Activated CD8-positive, alpha-beta memory T cell treated with anti-CD3 and anti-CD28 coated beads for 4 hours (primary cell): ENCODE results near the gene ING4.

Source experiments
- DNase-seq, 2 donors: peaks; one replicate each; pipeline ENCODE4 v3.0.0-alpha.2; 2020; ENCODE audit warnings: low read depth in 2 of 2

Gene ING4

DNA sequence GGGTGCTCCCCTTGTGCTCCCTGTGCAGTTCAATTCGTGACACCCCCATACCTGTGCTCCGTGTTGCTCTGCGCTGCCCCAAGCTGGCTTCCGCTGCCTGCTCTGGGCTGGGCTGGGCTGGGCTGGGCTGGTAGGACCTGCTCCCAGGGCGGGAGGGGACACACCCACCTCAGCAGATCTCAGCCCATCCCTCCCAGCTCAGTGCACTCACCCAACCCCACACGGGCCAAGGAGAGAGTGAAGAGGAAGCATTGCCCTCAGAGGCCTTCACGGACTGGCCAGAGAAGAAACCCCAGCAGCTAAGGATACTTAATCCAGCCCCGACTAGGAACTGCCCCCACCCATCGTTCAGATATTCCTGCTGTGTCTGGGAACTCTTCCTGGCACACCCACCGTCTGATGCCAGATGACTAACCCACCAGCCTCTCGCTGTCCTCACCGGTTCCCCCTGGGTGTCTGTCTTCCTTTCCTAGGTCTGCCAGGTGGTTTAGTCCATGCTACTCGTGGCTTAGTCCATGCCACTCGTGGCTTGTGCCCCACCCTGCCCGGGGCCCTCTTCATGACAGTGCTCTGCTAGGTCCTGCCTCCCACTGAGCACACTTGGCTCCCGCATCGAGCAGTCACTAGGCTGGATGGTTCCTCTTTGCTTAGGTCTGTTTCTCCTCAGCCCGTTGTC lies 26.9 kb downstream of the ING4 start, which contains the start of gene LPAR5:
Gene LPAR5 (minus strand): TSS at position 104 of the 676 bp plus-strand sequence. CDS start 14,711 bp downstream, outside the sequence.
- DNase-seq, result no peak

DNA sequence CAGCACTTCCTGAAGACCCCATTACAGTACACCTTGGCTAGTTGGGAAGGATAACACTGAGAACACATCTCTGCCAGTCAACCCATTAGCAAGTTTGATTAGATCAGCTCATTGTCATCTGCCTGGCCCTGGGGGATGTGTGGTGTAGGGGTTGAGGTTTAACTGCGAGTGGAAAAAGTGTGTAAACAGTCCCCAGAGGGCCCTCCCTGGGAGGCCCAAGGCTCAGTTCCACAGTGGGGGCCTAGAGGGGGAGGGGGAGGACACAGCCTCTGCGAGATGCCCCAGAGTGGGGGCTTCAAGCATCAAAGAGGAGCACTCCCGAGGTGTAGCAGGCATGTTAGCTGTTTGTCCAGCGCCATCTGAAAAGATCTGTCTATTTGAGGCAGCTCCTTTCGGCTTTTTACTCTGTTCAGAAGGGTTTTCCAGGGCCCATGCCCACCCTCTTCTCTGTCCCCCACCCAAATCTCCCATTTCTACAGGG lies 27.5 kb downstream of the ING4 start:
- DNase-seq, result peak; percentile 50 to 70

DNA sequence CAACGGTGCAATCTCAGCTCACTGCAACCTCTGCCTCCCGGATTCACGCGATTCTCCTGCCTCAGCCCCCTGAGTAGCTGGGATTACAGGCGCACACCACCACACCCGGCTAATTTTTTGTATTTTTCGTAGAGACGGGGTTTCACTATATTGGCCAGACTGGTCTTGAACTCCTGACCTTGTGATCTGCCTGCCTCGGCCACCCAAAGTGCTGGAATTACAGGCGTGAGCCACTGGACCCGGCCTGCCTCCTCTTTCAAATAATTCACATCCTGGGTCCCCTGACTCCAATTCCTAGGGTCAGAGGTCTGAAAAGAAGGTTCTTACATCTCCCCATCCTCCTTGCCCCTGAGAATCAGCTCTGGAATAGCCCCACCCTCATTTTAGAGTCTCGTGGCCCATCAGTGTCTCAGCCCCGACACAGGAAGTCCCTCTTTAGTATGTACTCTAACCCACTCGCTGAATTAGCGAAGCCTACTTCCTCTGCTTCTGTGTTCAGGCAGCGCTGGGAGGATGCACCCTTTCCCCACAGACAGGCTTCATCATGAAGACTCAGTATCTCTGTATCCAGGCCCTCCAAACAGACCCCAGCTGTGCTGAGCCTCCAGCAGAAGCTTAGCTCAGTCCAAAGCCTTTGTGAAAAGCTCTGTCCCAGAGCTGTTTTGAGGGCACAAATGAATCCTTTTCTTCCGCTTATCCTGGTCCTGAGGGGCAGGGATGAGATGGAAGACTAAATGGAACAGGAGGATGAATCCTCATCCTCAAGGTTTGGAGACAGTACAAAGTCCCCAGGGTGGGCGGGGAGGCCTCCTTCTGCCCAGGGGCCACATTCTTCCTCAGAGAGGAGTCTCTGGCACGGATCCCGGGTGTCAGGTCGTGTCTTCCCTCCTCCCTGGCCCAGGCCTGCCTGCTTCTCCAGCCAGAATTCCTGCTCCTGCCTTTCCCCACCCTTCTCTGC lies 30.6 kb downstream of the ING4 start:
- no peak for DNase-seq

DNA sequence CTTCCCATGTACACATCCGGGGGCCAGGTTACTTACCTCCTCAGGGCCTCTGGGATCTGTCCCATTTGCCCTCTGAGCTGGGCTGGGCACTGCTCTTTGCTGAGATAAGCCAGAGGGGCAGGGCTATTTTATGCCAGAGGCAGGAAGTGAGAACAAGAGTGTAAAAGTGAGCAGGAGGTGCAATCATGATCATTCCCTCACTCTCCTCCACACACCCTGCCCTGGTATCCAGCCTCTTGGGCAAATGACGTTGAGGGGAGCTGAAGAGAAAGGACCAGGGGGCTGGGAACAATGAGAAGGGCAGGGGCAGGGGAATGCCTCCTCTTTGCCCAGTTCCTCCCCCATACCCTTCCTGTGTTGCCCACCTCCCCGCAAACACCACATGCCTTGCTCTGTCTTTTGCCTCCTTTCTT lies 31.4 kb downstream of the ING4 start:
- DNase-seq, result no peak

DNA sequence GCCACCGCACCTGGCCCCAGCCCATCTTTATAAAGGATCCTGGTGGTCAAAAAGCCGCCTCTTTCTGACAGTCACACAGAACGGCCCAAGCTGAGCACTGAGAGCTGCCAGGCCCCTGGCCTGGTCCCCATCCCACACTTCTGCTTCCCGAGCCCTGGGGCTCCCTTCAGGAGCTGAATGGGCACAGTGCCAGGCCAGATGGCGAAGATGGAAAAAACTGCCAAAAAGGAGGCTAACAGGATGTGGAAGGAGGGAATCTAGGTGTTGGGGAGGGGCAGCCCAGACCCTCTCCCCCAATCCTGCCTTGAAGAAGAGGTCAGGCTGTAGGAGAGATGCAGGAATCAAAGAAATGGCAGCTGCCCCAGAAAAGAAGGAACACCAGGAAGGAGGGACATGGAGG lies 32.2 kb downstream of the ING4 start:
- no peak for DNase-seq

DNA sequence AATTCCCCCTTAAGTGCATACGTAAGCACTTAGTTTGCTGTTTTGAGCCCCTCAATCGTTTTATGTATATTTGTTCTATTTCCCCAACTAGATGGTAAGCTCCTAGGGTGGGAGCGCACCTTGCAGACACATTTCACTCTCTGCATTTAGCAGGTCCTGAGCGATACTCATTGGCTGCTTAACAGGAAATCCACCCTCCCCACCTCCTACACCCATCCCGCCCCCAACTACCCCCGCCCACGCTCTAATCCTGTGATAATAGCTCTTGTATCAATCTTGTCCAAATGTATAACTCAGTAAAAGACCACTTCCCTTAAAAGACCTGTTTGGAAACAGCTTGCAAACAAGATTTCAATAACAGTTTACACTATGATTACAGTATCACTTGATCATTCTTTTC lies 35.3 kb downstream of the ING4 start:
- no peak for DNase-seq

DNA sequence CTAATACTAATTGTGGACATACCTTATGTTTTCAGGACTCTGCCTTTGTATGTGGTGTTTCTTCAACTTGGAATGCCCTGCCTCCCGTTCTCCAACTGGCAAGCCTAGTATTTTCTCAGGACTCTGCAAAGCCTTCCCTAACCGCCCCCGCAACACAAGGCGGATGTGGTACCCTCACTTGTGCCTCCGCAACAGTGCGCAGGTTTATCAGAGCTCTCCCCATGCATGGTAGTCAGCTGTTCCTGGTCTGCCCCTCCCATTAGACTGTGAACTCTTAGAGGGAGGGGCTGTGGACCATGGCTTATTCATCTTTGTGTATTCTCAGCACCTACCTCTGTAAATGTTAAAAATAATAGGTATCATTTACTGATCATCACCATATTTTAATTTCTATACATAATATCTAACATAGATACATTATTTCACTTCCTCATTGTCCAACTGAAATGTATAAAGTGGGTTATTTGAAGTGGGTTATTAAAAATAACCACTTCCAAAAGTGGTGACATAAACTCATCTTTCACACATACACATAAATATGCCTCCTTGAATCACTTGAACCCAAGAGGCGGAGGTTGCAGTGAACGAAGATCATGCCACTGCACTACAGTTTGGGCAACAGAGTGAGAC lies 36.1 kb downstream of the ING4 start:
- no peak for DNase-seq

DNA sequence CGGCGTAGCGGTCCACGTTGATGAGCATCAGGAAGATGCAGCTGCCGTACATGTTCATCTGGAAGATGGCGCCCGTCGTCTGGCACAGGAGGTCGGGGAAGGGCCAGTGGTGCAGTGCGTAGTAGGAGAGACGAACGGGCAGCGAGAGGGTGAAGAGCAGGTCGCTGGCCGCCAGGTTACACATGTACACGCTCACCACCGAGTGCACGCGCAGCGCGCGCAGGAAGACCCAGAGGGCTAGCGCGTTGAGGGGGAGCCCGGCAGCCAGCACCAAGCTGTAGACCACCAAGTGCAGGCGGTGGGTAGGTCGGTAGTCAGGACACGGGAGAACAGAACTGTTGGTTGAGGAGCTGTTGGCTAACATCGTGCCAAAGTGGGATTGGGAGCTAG lies 42.0 kb downstream of the ING4 start:
- no peak for DNase-seq

DNA sequence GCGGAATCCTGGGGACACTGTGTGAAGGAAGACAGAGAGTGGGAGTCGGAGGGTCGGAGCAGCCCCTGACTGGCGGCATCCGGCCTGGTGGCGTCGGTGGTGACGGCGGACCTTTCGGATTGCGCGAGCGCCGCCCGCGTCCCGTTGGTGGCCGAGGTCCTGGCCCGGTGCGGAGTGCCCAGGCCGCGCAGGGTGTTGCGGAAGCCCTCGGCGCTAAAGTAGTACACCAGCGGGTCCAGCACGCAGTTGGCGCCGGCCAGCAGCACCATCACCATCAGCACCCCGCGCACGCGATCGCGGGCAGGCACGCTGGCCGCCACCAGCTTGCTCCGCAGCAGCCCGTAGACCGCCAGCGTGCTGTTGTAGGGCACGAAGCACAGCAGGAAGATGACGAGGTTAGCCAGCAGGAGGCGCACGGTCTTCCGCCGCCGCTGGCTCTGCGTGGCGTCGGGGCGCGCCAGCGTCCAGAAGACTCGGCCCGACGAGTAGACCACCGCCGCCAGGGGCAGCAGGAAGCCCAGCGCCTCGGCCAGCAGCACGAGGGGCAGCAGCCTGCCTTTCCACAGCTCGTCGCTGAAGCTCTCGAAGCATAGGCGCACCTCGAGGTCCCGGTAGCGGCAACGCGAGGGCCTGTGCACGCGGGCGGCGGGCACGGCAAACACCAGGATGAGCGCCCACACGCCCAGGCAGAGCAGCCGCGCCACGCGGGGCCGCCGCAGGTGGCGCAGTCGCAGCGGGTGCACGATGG lies 42.6 kb downstream of the ING4 start:
- DNase-seq, result no peak

DNA sequence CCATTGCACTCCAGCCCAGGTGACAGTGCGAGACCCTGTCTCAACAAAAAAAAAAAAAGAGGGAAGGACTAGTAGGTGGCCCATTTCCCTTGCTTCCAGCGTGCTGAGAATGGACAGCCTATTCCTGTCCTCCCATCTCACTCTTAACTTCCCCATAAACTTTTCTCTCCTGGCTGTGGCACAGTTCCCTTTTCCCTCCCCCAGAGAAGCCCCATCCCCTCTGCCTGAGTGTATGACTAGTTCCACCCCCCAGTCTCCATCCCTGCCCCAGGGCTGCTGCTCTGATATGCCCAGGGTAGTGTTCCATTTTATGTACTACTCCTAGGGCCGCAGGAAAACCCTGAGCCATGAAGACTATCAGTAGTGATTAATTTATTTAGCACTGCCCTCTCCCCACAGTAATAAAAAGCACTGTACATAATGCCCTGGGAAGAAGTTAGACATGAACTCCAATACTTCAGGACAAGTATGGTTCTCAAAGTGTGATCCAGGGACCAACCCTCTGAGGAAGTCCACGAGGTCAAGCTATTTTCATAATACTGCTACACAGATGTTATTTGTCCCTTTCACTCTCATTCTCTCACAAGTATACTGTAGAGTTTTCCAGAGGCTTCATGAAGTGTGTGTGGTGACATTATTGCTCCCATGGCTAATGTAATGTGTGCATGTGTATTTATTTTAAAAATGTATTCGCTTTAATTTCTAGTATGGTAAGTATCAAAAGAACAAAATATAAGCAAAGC lies 44.3 kb downstream of the ING4 start:
- no peak for DNase-seq

DNA sequence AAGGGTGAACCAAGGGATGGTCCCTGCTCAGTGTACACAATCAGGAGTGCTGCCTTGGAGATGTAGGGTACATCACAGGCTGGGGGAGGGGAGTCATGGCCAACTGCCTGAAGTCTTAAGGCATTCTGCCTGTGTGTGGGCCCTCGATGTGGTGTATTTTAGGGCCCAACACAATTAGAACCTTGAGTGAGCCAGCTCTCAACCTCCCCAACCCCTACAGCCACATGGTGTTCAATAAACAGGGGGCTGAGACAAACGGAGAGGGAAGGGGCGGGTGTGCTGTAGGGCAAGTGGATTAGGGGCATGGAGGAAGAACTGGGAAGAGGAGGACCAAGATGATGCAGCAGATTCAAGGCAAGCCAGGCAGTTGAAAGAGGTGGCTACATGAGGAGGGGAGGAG lies 47.1 kb downstream of the ING4 start:
- DNase-seq, result no peak

DNA sequence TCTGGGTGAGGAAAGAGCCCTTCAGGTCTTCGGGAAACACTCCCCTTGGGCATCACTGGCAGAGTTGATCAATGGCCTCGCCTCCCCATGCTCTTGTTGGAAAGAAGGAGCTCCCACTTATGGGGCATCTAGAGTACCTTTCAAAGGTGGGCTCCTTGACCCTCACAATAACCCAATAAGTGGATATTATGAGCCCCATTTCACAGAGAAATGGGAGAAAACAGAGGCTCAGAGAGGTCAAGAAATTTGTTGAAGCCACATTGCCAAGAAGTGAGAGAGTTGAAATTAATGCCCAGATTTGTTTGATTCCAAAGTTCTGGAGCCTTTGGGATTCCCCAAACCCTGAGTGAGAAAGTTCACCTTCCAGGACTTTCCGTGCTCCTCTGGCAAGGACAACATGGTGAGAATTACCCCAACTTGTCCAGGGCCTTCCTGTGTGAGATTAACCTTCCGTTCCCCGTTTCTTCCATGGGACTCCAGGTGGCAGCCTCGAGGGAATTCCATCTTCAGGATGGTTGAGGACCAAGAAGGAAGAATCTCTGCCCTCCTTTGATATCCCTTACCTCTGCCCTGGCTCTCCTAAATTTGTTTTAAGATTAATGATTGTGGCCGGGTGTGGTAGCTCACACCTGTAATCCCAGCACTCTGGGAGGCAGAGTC lies 48.3 kb downstream of the ING4 start:
- DNase-seq, result no peak

DNA sequence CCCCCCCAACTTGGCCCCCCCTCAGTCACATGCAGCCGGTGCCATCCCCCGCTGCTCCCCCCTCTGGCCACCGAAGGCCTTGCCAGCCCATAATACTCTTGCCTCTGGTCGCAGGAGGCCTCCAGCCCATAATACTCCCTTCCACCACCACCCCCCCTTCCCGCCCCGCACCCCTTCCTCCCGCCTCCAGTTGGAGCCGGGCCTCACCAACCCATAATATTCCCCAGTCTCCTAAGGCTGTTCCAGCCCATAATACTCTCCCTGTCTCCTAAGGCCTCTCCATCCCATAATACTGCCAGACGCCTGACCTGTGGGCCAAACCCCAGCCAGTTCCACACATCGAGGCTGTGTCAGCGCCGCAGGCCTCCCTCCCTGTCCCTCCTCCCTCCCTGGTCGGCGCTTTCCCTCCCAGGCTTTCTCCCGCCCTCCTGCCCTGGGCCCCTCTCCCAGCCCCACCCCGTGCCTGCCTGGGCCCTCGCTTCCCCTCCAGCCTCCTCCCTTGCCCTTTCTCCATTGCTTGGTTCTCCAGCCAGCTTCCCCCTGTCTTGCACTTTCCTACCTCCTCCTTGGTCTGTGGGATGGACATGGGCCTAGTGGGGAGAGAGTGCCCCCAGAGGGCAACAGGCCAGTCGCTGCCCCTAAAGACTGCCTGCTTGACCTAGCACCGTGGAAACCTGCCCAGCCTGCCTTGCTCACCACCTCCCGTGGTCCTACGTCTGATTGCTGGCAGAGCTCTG lies 49.0 kb downstream of the ING4 start:
- no peak for DNase-seq

DNA sequence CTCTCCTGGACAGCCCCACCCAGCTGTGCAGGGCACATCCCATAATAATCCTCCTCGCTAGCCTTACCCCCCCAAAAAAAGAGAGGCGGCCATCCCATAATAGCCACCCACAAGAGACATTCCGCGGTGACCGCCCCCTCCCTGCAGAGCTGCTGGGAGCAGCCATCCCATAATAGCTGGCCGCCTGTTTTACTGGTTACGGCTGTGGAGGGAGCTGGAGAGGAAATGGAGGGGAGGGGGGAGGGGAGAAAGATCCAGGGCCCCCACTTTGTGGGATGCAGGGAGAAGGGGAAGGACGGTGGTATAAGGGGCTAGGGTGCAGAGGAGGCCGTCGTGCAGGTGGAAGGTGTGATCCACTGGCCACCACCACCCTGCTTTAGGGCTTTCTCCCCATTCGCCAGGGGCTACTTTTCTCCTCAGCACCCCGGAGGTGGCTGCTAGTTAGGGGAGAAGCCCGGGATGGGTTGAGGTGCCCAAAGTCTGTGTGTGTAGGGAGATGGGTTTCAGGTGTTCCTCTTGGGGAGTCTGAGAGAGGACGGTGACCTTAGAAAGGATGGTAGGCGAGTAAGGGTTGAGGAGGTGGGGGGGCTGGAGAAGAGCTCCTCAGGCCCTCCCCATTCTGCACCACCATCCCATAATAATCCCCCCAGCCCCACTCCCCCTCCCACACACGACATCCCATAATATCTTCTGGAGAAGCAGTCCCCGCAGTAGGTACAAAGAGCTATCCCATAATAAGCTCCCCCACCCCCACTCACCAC lies 49.7 kb downstream of the ING4 start:
- DNase-seq, result no peak

DNA sequence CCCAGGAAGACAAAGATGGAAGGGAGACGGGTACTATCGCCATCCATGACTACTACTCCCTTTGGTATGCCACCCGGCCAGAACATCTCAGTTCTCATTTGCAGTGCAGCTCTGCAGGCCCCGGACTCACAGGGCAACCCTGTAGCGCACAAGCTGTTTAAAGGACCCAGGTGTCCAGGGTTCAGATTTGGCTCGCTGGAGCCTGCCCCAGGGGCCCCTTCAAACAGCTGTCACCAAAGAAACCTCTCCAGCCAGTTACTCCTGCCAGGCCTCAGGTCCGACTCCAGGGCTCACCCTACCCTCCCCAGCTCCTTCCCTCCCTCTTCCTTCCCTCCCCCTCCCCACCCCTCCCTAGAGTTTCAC lies 50.3 kb downstream of the ING4 start:
- DNase-seq, result no peak

DNA sequence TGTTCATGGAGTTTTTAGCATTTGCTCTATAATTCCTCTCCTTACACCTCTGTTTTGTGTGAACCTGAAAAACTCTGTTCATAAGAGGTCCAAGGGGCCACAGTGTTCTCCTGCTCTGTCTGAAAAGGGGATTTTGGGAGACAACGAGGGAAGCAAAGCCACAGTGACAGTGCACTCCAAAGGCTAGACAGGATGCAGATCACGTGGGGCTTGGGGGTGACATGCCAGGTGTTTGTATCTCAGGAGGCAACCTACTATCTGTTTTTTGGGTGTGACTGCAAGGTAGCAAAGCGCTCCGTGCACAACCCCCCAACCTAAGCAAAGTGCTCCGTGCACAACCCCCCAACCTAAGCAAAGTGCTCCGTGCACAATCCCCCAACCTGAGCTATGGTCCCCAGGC lies 50.7 kb downstream of the ING4 start:
- DNase-seq, result no peak

DNA sequence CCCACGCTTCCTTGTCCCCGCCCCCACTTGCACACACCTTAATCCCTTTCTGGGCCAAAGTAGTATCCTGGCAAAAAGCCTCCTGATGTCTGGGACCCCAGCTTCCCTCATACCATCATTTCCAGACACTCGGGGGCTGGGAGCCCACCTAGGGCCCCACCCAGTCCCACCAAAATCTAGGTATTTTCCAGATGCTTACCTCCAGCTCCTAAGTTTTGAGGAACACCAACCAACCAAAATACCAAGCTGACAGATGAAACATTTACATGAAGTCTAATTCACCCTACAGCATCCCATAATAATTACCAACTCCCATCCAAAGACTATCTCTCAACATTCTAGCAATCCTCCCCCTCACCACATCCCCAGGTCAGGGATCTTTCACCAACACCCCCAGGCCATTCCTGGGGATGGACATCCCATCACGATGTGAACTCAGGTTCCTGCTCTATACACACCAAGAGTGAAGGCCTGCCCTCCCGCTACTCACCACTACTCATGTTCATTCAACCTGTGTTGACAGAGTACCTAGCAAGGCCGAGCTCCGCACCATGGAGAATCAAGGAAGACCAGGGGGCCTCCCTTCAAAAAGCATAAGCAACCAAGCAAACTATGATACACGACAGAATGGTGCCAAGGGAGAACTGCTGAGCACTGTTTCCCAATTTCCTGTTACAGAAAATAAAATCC lies 54.2 kb downstream of the ING4 start:
- no peak for DNase-seq
